Thoracic aorta (tissue), 2 donors: Measurements from ENCODE around the gene IL1RL2. TPM values are rescaled to one million over a fixed set of nuclear protein-coding genes. Genes with fewer than 3 reads are reported as not detected.

Source experiments
- ATAC-seq: fragments of 150-250 bp; one replicate; pipeline ENCODE4 v1.8.0; 2017; ENCODE audit warnings: low read depth; ENCODE audit not compliant: insufficient number of reproducible peaks, low FRiP score
- DNase-seq: peaks from one replicate; pipeline ENCODE4 v3.0.0-alpha.2; 2020; ENCODE audit warnings: low spot score
- H3K27ac ChIP-seq, 2 donors: fragments of 200-600 bp; sonication (generic); 1 replicate in 1 of 2; 2 replicates in 1 of 2; pipeline ENCODE4 v1.5.1; 2016; ENCODE audit warnings: mild to moderate bottlenecking in 2 of 2, moderate library complexity in 2 of 2
- H3K27me3 ChIP-seq: fragments of 200-600 bp; sonication (generic); replicated peaks from 2 replicates; pipeline ENCODE4 v1.6.0; 2016; ENCODE audit warnings: mild to moderate bottlenecking; ENCODE audit not compliant: insufficient read depth
- H3K36me3 ChIP-seq: fragments of 200-600 bp; sonication (generic); one replicate; pipeline ENCODE4 v1.5.1; 2016
- H3K4me1 ChIP-seq, 2 donors: fragments of 200-600 bp; sonication (generic); 1 replicate in 1 of 2; 2 replicates in 1 of 2; pipeline versions ENCODE4 v1.5.1 to v1.6.0; 2016; ENCODE audit warnings: low read depth in 2 of 2, mild to moderate bottlenecking in 1 of 2; ENCODE audit not compliant: control insufficient read depth in 1 of 2
- H3K4me3 ChIP-seq: fragments of 200-600 bp; sonication (generic); 2 replicates; pipeline ENCODE4 v1.5.1; 2016; ENCODE audit warnings: mild to moderate bottlenecking
- H3K9me3 ChIP-seq: fragments of 200-600 bp; sonication (generic); 2 replicates; pipeline ENCODE4 v1.5.1; 2016
- total RNA-seq, 2 donors: library from RNA; depleted of rRNA; stranded (reverse); fragments of >200 nt; gene quantifications; one replicate each; pipeline versions ENCODE4 v1.1.0 to v1.2.3, GENCODE V29; 2016
- TF ChIP-seq, protein P1 (sequence below): fragments of 200-600 bp; sonication (generic); IDR thresholded peaks from one replicate; pipeline ENCODE4 v1.5.1; 2019; ENCODE audit warnings: antibody characterized with exemption

The IL1RL2 gene
- total RNA-seq, 2 donors from 2014 or later = 0.68 to 1.3 TPM

DNA sequence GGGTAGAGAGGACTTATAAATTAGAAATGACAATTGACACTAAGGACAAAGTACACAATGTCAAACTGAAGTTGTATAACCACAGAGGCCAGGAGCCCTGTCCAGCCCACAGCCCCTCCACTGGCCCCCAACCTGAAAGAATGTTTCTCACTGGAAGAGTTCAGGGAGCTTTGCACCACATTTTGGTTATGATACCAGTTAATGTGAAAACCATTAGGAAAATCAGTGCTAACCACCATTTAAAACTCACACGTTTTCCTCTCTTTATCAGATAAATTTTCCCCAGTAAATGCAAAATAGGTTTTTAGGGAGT is 6.2 kb upstream of the IL1RL2 start:
- TF ChIP-seq, protein P1, sequence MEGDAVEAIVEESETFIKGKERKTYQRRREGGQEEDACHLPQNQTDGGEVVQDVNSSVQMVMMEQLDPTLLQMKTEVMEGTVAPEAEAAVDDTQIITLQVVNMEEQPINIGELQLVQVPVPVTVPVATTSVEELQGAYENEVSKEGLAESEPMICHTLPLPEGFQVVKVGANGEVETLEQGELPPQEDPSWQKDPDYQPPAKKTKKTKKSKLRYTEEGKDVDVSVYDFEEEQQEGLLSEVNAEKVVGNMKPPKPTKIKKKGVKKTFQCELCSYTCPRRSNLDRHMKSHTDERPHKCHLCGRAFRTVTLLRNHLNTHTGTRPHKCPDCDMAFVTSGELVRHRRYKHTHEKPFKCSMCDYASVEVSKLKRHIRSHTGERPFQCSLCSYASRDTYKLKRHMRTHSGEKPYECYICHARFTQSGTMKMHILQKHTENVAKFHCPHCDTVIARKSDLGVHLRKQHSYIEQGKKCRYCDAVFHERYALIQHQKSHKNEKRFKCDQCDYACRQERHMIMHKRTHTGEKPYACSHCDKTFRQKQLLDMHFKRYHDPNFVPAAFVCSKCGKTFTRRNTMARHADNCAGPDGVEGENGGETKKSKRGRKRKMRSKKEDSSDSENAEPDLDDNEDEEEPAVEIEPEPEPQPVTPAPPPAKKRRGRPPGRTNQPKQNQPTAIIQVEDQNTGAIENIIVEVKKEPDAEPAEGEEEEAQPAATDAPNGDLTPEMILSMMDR = no peak
- H3K4me3 ChIP-seq = no peak overlapping the region
- H3K27me3 ChIP-seq = no peaks in the 10 kb centered on the region
- H3K4me1 ChIP-seq = peaks cover 4 to 5% of the 10 kb centered on the region in 2 donors
- DNase-seq (no peak), ATAC-seq (no peak)
- no peaks in the 10 kb centered on the region for H3K9me3 ChIP-seq
- H3K36me3 ChIP-seq = peaks cover 19% of the 10 kb centered on the region
- H3K27ac ChIP-seq = no peak overlapping the region

DNA sequence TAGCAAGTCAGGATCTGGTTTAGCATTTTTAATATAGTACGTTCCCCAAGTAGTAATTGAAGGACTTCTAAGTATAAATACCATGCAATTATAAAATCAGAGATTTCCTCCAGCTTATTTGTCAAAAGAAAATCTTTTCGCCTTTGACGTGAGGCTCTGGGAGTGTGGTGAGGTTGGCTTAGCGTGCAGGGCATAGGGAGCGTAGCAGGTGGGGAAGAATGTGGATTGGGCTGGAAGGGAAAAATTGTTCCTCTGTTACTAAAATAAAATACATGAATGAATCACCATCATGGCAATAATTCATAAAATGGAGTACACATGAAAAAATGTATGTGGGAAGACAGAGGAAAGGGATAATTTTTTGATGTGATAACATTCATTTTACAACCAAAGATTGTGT is 5.4 kb upstream of the IL1RL2 start:
- Histone ChIP-seq H3K27ac (no peak overlapping the region), H3K27me3 (no peaks in the 10 kb centered on the region), H3K36me3 (peaks cover 16% of the 10 kb centered on the region), H3K4me1 (peaks cover 4 to 5% of the 10 kb centered on the region in 2 donors), H3K9me3 (no peaks in the 10 kb centered on the region), H3K4me3 (no peak overlapping the region)
- ATAC-seq (no peak), DNase-seq (no peak)
- TF ChIP-seq, protein P1 = no peak

DNA sequence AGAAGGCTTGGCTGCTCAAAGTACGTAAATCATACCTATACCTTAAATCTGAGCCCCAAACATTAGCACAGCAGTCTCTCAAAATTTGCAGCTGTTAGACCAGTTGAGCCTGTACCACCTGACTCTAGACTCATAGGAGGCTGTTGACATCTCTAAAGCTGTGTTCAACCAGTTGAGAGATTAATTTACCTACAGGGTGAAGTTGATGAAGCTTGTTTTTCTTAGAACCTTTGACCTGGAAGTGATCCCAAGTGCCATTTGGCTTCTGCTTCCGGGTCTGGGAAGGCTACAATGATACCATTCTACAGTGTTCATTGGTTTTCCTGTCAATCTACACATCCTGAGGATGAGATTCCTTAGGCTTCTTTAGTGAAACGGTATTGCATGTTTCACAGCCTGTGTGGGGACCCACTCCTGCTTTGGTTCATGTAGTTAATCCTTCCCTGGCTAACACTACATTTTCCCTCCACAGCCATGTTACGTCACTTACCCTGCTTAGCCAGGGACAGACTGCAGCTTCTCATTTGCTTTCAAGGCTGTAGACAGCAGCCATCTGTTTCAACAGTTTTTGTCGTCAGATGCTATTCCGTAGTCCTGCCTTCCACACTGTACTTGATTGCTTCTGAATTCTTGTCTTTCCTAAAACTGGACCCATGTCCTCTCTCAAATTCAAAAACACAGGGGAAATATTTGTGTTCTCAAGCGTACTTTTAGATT is 4.7 kb upstream of the IL1RL2 start:
- H3K9me3 ChIP-seq = no peaks in the 10 kb centered on the region
- no peak for ATAC-seq

DNA sequence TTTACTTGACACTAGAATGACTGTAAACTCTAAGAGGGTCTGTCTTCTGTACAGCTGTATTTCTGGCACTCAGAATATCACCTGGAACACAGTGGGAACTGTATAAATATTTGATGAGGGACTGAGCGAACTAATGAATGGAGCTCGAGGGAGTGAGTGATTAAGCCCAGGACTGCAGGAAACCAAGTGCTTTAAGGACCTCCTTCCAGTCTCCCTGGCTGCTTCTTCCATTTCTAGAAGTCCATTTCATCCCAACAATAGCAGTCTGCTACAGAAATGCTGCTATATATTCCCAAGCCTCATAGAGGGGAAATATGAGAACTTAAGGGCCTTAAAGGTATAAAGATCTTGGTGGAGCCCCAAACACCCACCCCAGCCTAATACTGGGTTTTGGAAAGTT is 2.8 kb upstream of the IL1RL2 start:
- no peak for DNase-seq
- TF ChIP-seq, protein P1 = no peak
- Histone ChIP-seq H3K4me1 (peaks cover 4 to 9% of the 10 kb centered on the region in 2 donors), H3K27me3 (no peaks in the 10 kb centered on the region), H3K27ac (no peak overlapping the region), H3K4me3 (no peak overlapping the region), H3K9me3 (no peaks in the 10 kb centered on the region), H3K36me3 (no peaks in the 10 kb centered on the region)
- ATAC-seq = no peak

More for the DNA sequence above, 4.7 kb upstream of the IL1RL2 start:
- Histone ChIP-seq H3K27ac (no peak overlapping the region), H3K4me3 (no peak overlapping the region), H3K36me3 (peaks cover 9% of the 10 kb centered on the region), H3K4me1 (peaks cover 4 to 9% of the 10 kb centered on the region in 2 donors), H3K27me3 (no peaks in the 10 kb centered on the region)
- DNase-seq = no peak
- TF ChIP-seq, protein P1 = no peak

DNA sequence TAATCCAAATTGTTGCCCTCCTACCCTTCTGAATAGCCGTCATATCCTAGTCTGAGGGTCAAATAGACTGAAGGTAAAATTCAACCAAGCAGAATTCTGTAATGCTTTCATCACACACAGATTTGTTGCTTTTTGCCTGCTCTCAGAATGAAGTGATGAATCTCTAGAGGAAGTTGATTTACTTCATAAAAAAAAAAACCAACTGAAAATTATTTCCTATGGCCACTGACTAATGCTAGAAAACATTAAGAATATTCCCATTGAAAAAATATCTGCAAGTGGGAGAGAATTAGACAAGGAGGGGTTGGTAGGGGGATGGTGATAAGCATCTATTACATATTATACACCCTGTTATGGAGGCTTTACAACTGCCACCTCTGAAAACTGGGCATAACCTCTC is 2.3 kb upstream of the IL1RL2 start:
- DNase-seq (no peak), ATAC-seq (no peak)
- Histone ChIP-seq H3K36me3 (no peaks in the 10 kb centered on the region), H3K9me3 (no peaks in the 10 kb centered on the region), H3K4me3 (no peak overlapping the region), H3K27ac (no peak overlapping the region), H3K4me1 (peaks cover 4 to 9% of the 10 kb centered on the region in 2 donors), H3K27me3 (no peaks in the 10 kb centered on the region)
- TF ChIP-seq, protein P1 = no peak
